K562 (cell line): ENCODE data around the gene HOXC4. TPM values are rescaled to one million over a fixed set of nuclear protein-coding genes. Genes with fewer than 3 reads are reported as not detected.
A peak's percentile ranks its signal among the peaks of the same experiment; 100 is the strongest.

Experiments used
- ARHGAP35 ChIP-seq: fragments of 450-650 bp; IDR thresholded peaks from 2 replicates; pipeline ENCODE4 v1.6.1; 2018; ENCODE audit not compliant: partially characterized antibody
- BACH1 ChIP-seq: fragments of 200-800 bp; sonication (Bioruptor generic); IDR thresholded peaks from 2 replicates; pipeline ENCODE4 v1.6.1; 2016; ENCODE audit warnings: missing genetic modification characterization, missing compliant biosample characterization
- CXXC5 ChIP-seq: fragments of 250-450 bp; sonication (Bioruptor Pico); IDR thresholded peaks from 2 replicates; pipeline ENCODE4 v1.8.0; 2022; ENCODE audit warnings: inconsistent platforms, mild to moderate bottlenecking, moderate library complexity
- FOXK1 ChIP-seq: sonication (generic); formaldehyde crosslinking; IDR thresholded peaks from 2 replicates; pipeline ENCODE4 v1.8.0; 2022; ENCODE audit warnings: missing genetic modification reagents, mild to moderate bottlenecking, borderline replicate concordance
- FOXM1 ChIP-seq, 2 experiments: fragments of 450-650 bp in 1 of 2; sonication (generic) in 1 of 2; formaldehyde crosslinking in 1 of 2; IDR thresholded peaks; 2 replicates each; pipeline versions ENCODE4 v1.6.1 to v1.9.0; 2017 to 2022; ENCODE audit warnings: low read depth in 2 of 2, mild to moderate bottlenecking in 2 of 2, missing genetic modification reagents in 1 of 2, moderate library complexity in 1 of 2
- MEF2D ChIP-seq: conservative IDR thresholded peaks from 2 replicates; pipeline ENCODE4 v1.6.1; 2016; ENCODE audit warnings: low read depth, missing genetic modification characterization, missing compliant biosample characterization
- MEIS2 ChIP-seq: fragments of 450-650 bp; IDR thresholded peaks from 2 replicates; pipeline ENCODE4 v1.6.1; 2014; ENCODE audit warnings: mild to moderate bottlenecking; ENCODE audit not compliant: partially characterized antibody
- NFXL1 ChIP-seq: fragments of 450-650 bp; formaldehyde crosslinking; IDR thresholded peaks from 2 replicates; pipeline ENCODE4 v1.4.0; 2021; ENCODE audit warnings: mild to moderate bottlenecking
- RBFOX2 ChIP-seq: fragments of 200-400 bp; formaldehyde crosslinking; IDR thresholded peaks from 2 replicates; pipeline ENCODE4 v1.6.1; 2017; ENCODE audit warnings: low read depth, mild to moderate bottlenecking, low read length, moderate library complexity
- RBM17 ChIP-seq: fragments of 200-400 bp; formaldehyde crosslinking; IDR thresholded peaks from 2 replicates; pipeline ENCODE4 v1.6.1; 2017; ENCODE audit warnings: low read depth, mild to moderate bottlenecking, low read length, borderline replicate concordance
- SRF ChIP-seq, 2 experiments: fragments of 250-450, 450-650 bp in 1 of 2; sonication (Bioruptor Pico) in 1 of 2; sonication (generic) in 1 of 2; formaldehyde crosslinking; IDR thresholded peaks; 2 replicates each; pipeline versions ENCODE4 v1.5.0 to v1.5.1; 2020 to 2022; ENCODE audit warnings: mild to moderate bottlenecking in 1 of 2, missing genetic modification reagents in 1 of 2
- SRSF7 ChIP-seq: fragments of 200-400 bp; formaldehyde crosslinking; optimal IDR thresholded peaks from 2 replicates; pipeline ENCODE3; 2017; ENCODE audit warnings: mild to moderate bottlenecking, low read depth, low read length
- TAL1 ChIP-seq: fragments of 450-650 bp; IDR thresholded peaks from 2 replicates; pipeline ENCODE4 v1.6.1; 2016; ENCODE audit warnings: mild to moderate bottlenecking
- TARDBP ChIP-seq: fragments of 450-650 bp; IDR thresholded peaks from 2 replicates; pipeline ENCODE4 v1.6.1; 2016
- ZEB2 ChIP-seq: fragments of 450-650 bp; IDR thresholded peaks from 2 replicates; pipeline ENCODE4 v1.6.1; 2016
- ZNF253 ChIP-seq: fragments of 250-450 bp; sonication (Bioruptor Pico); conservative IDR thresholded peaks from 2 replicates; pipeline ENCODE4 v1.6.1; 2021; ENCODE audit warnings: mild to moderate bottlenecking
- ZNF589 ChIP-seq: fragments of 200-800 bp; sonication (Bioruptor generic); IDR thresholded peaks from 2 replicates; pipeline ENCODE4 v1.6.1; 2016; ENCODE audit warnings: low read depth, missing genetic modification characterization, missing compliant biosample characterization
- ZNF77 ChIP-seq: fragments of 250-450 bp; sonication (Bioruptor Pico); IDR thresholded peaks from 2 replicates; pipeline ENCODE4 v1.5.0; 2020
- polyA plus RNA-seq, 8 experiments: library from polyadenylated mRNA; depleted of rRNA in 4 of 8; stranded (reverse) in 5 of 8; unstranded in 3 of 8; fragments of >200 nt; fragmentation: Nextera tagmentation in 2 of 8; fragmentation: Illumina TruSeq in 1 of 8; extraction: Ambion mirVana in 2 of 8; extraction: Trizol in 1 of 8; gene quantifications; 2 replicates each; pipeline versions ENCODE4 v1.2.1 to v1.2.3, GENCODE V29; 2011 to 2014; ENCODE audit warnings: inconsistent platforms in 1 of 8, missing spikeins in 1 of 8
- total RNA-seq, 7 experiments: library from RNA; depleted of rRNA in 6 of 7; stranded (reverse); fragments of >200 nt in 6 of 7; fragmentation: Illumina TruSeq in 2 of 7; extraction: Trizol in 2 of 7; gene quantifications; 2 replicates each; pipeline versions ENCODE4 v1.2.1 to v1.2.3, GENCODE V29; 2011 to 2021; ENCODE audit warnings: low replicate concordance in 1 of 7
- TF ChIP-seq, protein P1 (sequence below): fragments of 450-650 bp; formaldehyde crosslinking; IDR thresholded peaks from 2 replicates; pipeline ENCODE4 v1.4.0; 2022; ENCODE audit warnings: mild to moderate bottlenecking, moderate library complexity
- TF ChIP-seq, protein P2 (sequence below): sonication (generic); formaldehyde crosslinking; IDR thresholded peaks from 2 replicates; pipeline ENCODE4 v1.8.0; 2022; ENCODE audit warnings: missing genetic modification reagents, mild to moderate bottlenecking, borderline replicate concordance
- TF ChIP-seq, protein P3 (sequence below): fragments of 450-650 bp; IDR thresholded peaks from 2 replicates; pipeline ENCODE4 v1.6.1; 2016

HOXC4 gene
- total and polyA plus RNA-seq, 9 of the 15 experiments (the other 6 are each of a cell fraction or from before 2014, with no cell fraction given): 0.06 to 1.5 (median 0.44) TPM; not detected in 1

GRCh38 chr12:54082397-54082892, 28.8 kb downstream of the HOXC4 start (continued):
- TF ChIP-seq, protein P1, sequence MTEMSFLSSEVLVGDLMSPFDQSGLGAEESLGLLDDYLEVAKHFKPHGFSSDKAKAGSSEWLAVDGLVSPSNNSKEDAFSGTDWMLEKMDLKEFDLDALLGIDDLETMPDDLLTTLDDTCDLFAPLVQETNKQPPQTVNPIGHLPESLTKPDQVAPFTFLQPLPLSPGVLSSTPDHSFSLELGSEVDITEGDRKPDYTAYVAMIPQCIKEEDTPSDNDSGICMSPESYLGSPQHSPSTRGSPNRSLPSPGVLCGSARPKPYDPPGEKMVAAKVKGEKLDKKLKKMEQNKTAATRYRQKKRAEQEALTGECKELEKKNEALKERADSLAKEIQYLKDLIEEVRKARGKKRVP (CRISPR knock-in tag): no peak
- TF ChIP-seq MEIS2 (peak; percentile 95), ZEB2 (no peak), TARDBP (no peak), SRF (CRISPR knock-in tag; IDR thresholded peaks at IDR 0.05) (no peak), ZNF589 (CRISPR knock-in tag) (no peak), RBM17 (no peak), ZNF77 (CRISPR knock-in tag) (no peak), ARHGAP35 (no peak), ZNF253 (no peak), SRSF7 (no peak), CXXC5 (peak; percentile 66), BACH1 (tag) (no peak), FOXM1 (IDR thresholded peaks at IDR 0.05; ENCODE audit: low read depth) (no peak), FOXM1 (CRISPR knock-in tag; IDR thresholded peaks at IDR 0.05; ENCODE audit: low read depth) (no peak), TAL1 (no peak), RBFOX2 (no peak), MEF2D (tag) (no peak), NFXL1 (CRISPR knock-in tag) (no peak), FOXK1 (no peak)
- TF ChIP-seq, protein P2, sequence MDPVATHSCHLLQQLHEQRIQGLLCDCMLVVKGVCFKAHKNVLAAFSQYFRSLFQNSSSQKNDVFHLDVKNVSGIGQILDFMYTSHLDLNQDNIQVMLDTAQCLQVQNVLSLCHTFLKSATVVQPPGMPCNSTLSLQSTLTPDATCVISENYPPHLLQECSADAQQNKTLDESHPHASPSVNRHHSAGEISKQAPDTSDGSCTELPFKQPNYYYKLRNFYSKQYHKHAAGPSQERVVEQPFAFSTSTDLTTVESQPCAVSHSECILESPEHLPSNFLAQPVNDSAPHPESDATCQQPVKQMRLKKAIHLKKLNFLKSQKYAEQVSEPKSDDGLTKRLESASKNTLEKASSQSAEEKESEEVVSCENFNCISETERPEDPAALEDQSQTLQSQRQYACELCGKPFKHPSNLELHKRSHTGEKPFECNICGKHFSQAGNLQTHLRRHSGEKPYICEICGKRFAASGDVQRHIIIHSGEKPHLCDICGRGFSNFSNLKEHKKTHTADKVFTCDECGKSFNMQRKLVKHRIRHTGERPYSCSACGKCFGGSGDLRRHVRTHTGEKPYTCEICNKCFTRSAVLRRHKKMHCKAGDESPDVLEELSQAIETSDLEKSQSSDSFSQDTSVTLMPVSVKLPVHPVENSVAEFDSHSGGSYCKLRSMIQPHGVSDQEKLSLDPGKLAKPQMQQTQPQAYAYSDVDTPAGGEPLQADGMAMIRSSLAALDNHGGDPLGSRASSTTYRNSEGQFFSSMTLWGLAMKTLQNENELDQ: no peak
- TF ChIP-seq, protein P3, sequence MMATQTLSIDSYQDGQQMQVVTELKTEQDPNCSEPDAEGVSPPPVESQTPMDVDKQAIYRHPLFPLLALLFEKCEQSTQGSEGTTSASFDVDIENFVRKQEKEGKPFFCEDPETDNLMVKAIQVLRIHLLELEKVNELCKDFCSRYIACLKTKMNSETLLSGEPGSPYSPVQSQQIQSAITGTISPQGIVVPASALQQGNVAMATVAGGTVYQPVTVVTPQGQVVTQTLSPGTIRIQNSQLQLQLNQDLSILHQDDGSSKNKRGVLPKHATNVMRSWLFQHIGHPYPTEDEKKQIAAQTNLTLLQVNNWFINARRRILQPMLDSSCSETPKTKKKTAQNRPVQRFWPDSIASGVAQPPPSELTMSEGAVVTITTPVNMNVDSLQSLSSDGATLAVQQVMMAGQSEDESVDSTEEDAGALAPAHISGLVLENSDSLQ: peak; percentile 94
